Tibial nerve (tissue), 4 donors: ENCODE results near the gene ANK2. TPM values are rescaled to one million over a fixed set of nuclear protein-coding genes. Genes with fewer than 3 reads are reported as not detected.
"Not testable (repeated sequence)": the region's sequence is repeated elsewhere in the genome, so short reads cannot be mapped to it uniquely, and the experiment has no call there.

Source experiments
- DNase-seq, 2 donors: peaks; one replicate each; pipeline ENCODE4 v3.0.0-alpha.2; 2019; ENCODE audit warnings: low spot score in 2 of 2
- H3K27ac ChIP-seq, 4 donors: fragments of 200-600 bp; sonication (generic) in 3 of 4; one replicate each; pipeline ENCODE4 v1.5.1; 2017 to 2019; ENCODE audit warnings: mild to moderate bottlenecking in 1 of 4
- H3K27me3 ChIP-seq, 2 donors: fragments of 200-600 bp; sonication (generic) in 1 of 2; one replicate each; pipeline versions ENCODE4 v1.5.1 to v1.6.0; 2017 to 2019
- H3K36me3 ChIP-seq, 3 donors: fragments of 200-600 bp; sonication (generic); one replicate each; pipeline ENCODE4 v1.5.1; 2018 to 2019
- H3K4me1 ChIP-seq, 4 donors: fragments of 200-600 bp; sonication (generic) in 3 of 4; one replicate each; pipeline ENCODE4 v1.5.1; 2017 to 2019
- H3K4me3 ChIP-seq, 4 donors: fragments of 200-600 bp; sonication (generic) in 3 of 4; one replicate each; pipeline ENCODE4 v1.5.1; 2017 to 2019; ENCODE audit warnings: mild to moderate bottlenecking in 1 of 4, moderate library complexity in 1 of 4
- H3K9me3 ChIP-seq, 4 donors: fragments of 200-600 bp; sonication (generic) in 3 of 4; one replicate each; pipeline ENCODE4 v1.5.1; 2017 to 2019
- EP300 ChIP-seq, 2 donors: sonication (generic); formaldehyde crosslinking; IDR thresholded peaks; one replicate each; pipeline ENCODE4 v1.6.1; 2017; ENCODE audit warnings: antibody characterized with exemption in 2 of 2, mild to moderate bottlenecking in 1 of 2
- POLR2A ChIP-seq, 2 donors: fragments of 450-650 bp; IDR thresholded peaks; one replicate each; pipeline ENCODE4 v1.6.1; 2017; ENCODE audit warnings: antibody characterized with exemption in 2 of 2, mild to moderate bottlenecking in 2 of 2, moderate library complexity in 2 of 2
- WGBS, 2 donors: methylation state at CpG; one replicate each; pipeline ENCODE4 v1.1.5; 2018; 5-methylcytosine and 5-hydroxymethylcytosine counted together
- total RNA-seq, 4 donors: library from RNA; depleted of rRNA; stranded (reverse); fragments of >200 nt; gene quantifications; one replicate each; pipeline ENCODE4 v1.1.0, GENCODE V29; 2016
- TF ChIP-seq, protein P1 (sequence below), 5 experiments: fragments of 200-600 bp in 3 of 5; fragments of 450-650 bp in 2 of 5; sonication (generic) in 3 of 5; IDR thresholded peaks; one replicate each; pipeline ENCODE4 v1.5.1; 2016 to 2019; ENCODE audit warnings: antibody characterized with exemption in 5 of 5, mild to moderate bottlenecking in 3 of 5, moderate library complexity in 2 of 5

The ANK2 gene
- total RNA-seq, 4 donors from 2014 or later: 63.9 to 113 (median 87.5) TPM

DNA sequence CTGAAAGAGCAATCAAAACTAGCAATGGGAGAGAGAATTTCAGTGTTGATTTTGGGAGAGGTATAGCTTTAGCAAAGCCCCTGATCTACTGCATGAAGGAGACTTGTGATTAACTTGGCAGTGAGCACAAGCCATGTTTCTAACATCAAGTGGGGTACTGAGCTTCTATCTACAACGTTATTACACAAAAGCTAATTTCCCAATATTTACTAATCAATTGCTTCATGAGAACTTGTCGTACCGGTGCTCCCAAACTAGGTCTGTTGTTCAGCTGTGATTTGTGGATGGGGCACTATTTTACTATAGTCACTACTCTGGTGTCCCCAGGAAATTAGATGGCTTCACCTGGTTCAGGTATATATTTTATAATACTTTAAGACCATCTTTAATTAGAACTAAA is 16.2 kb downstream of the ANK2 start:
- 81 to 84% methylated on average over 3 of the region's 3 CpGs for WGBS, 2 donors
- H3K4me3 ChIP-seq: no peak overlapping the region

DNA sequence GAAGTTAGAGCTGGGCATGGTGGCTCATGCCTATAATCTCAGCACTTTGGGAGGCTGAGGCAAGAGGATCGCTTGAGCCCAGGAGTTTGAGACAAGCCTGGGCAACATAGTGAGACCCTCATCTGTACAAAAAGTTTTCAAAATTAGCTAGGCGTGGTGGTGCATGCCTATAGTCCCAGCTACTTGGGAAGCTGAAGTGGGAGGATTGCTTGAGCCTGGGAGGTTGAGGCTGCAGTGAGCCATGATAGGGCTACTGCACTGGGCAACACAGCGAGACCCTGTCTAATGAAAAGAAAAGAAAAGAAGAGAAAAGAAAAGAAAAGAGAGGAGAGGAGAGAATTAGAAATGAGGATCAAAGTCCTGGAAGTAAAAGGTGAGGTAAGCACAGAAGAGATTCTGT is 19.3 kb downstream of the ANK2 start:
- H3K4me1 ChIP-seq, H3K27me3 ChIP-seq, H3K36me3 ChIP-seq, H3K4me3 ChIP-seq, H3K27ac ChIP-seq, DNase-seq, H3K9me3 ChIP-seq: not testable (repeated sequence)
- WGBS, 2 donors: 94 to 96% methylated on average over 3 of the region's 3 CpGs

More for the DNA sequence above, 16.2 kb downstream of the ANK2 start:
- Histone ChIP-seq H3K4me1 (no peaks in the 10 kb centered on the region), H3K27ac (no peak overlapping the region), H3K27me3 (no peaks in the 10 kb centered on the region), H3K36me3 (no peaks in the 10 kb centered on the region), H3K9me3 (no peaks in the 10 kb centered on the region)
- TF ChIP-seq, protein P1, sequence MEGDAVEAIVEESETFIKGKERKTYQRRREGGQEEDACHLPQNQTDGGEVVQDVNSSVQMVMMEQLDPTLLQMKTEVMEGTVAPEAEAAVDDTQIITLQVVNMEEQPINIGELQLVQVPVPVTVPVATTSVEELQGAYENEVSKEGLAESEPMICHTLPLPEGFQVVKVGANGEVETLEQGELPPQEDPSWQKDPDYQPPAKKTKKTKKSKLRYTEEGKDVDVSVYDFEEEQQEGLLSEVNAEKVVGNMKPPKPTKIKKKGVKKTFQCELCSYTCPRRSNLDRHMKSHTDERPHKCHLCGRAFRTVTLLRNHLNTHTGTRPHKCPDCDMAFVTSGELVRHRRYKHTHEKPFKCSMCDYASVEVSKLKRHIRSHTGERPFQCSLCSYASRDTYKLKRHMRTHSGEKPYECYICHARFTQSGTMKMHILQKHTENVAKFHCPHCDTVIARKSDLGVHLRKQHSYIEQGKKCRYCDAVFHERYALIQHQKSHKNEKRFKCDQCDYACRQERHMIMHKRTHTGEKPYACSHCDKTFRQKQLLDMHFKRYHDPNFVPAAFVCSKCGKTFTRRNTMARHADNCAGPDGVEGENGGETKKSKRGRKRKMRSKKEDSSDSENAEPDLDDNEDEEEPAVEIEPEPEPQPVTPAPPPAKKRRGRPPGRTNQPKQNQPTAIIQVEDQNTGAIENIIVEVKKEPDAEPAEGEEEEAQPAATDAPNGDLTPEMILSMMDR (IDR thresholded peaks at IDR 0.05): no peak
- DNase-seq: no peak

DNA sequence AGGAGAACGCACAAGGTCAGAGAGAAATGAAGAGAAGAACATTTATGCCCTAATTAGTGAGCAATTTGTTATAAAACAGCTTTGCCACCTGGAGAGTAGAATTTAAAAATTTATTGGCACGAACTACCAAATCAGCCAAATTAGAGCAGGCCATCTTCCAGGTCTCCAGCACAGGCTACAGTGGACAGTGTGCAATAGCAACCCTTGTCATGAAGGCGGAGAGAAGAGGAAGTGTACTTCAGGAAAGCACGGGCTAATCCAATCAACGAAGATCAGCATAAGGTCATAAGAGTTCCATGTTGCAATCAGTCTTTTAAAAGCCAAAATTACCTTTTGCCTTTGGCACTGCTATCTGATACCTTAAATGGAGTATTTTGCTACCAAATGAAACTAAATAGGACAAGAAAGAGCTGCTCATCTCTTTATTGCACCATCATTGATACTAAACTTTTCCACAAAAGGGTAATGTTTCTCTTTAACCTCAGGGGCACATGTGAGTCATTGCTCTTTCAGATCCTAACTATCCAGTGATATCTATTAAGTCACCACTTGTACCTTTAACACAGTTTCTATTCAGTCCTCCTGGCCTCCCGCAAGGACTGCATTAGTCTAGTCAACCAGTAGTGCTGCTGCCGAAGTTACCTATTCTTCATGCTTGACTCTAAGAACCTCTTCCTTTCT is 19.9 kb downstream of the ANK2 start:
- no peak overlapping the region for H3K27ac ChIP-seq
- WGBS, 2 donors: 84 to 94% methylated on average over 7 of the region's 7 CpGs
- TF ChIP-seq POLR2A (IDR thresholded peaks at IDR 0.05) (no peak), EP300 (IDR thresholded peaks at IDR 0.05) (no peak)
- TF ChIP-seq, protein P1 (IDR thresholded peaks at IDR 0.05): no peak
- DNase-seq: no peak
- no peaks in the 10 kb centered on the region for H3K36me3 ChIP-seq
- H3K4me3 ChIP-seq: no peak overlapping the region
- H3K27me3 ChIP-seq: no peaks in the 10 kb centered on the region
- H3K4me1 ChIP-seq: no peaks in the 10 kb centered on the region
- H3K9me3 ChIP-seq: no peaks in the 10 kb centered on the region

DNA sequence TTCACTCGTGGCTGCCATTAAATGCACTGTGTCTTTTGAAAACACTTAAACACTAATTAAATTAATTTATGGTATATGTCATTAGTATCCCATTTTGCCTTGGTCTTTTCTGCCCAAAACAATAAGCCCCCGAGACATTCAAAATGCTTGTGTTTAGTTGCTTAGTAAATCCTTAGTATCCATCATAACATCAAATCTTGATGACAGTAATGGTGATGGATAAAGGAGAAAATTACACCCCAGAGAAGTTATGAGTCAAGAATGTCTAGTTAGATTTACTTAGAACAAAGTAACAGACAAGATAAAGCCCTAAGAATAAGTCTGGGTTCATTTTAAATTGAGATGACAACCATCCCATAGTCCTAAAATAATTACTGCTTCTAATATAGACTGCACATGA is 21.3 kb downstream of the ANK2 start:
- no peaks in the 10 kb centered on the region for H3K9me3 ChIP-seq
- no peak for DNase-seq
- H3K4me1 ChIP-seq: no peaks in the 10 kb centered on the region
- WGBS, 2 donors: 79 to 82% methylated on average over 2 of the region's 2 CpGs
- TF ChIP-seq EP300 (IDR thresholded peaks at IDR 0.05): no peak
- TF ChIP-seq, protein P1 (IDR thresholded peaks at IDR 0.05): no peak
- TF ChIP-seq POLR2A (IDR thresholded peaks at IDR 0.05): no peak
- no peaks in the 10 kb centered on the region for H3K27me3 ChIP-seq
- H3K27ac ChIP-seq: no peak overlapping the region
- no peak overlapping the region for H3K4me3 ChIP-seq
- no peaks in the 10 kb centered on the region for H3K36me3 ChIP-seq

DNA sequence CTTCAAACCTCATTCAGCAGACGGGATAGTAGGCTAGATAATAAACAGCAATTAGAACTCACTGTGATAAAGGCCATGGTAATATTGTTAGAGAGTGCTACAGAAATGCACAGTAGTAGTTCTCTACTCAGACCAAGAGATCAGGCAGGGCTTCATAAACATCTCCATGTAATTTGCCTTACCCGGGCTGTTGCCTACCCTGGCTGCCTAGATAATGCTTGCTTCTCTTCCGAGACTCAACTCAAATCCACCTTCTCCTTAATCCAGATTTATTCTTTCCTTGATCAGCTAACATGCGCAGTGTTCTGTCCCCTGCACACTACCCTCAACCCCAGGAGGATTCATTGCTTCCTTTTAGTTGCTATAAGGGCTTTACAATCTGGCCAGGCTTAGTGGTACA is 21.8 kb downstream of the ANK2 start:
- H3K4me1 ChIP-seq: no peaks in the 10 kb centered on the region
- no peak overlapping the region for H3K27ac ChIP-seq
- H3K36me3 ChIP-seq: no peaks in the 10 kb centered on the region
- no peak for TF ChIP-seq EP300 (IDR thresholded peaks at IDR 0.05)
- TF ChIP-seq, protein P1 (IDR thresholded peaks at IDR 0.05): no peak
- no peak overlapping the region for H3K4me3 ChIP-seq
- no peaks in the 10 kb centered on the region for H3K9me3 ChIP-seq
- no peak for DNase-seq
- 93 to 95% methylated on average over 4 of the region's 4 CpGs for WGBS, 2 donors
- no peaks in the 10 kb centered on the region for H3K27me3 ChIP-seq

DNA sequence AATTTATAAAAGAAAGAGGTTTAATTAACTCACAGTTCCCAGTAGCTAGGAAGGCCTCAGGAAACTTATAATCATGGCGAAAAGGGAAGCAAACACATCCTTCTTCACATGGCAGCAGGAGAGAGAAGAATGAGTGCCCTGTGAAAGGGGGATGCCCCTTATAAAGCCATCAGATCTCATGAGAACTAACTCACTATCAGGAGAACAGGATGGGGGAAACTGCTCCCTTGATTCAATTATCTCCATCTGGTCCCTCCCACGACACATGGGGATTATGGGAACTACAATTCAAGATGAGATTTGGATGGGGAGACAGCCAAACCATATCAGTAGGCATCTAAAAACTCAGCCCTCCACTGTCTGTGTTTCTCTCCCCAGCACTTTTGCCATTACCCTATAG is 22.4 kb downstream of the ANK2 start:
- Histone ChIP-seq H3K9me3 (no peaks in the 10 kb centered on the region), H3K36me3 (no peaks in the 10 kb centered on the region), H3K27ac (no peak overlapping the region), H3K4me3 (no peak overlapping the region), H3K27me3 (no peaks in the 10 kb centered on the region), H3K4me1 (no peaks in the 10 kb centered on the region)
- 85 to 87% methylated on average over 2 of the region's 2 CpGs for WGBS, 2 donors
- TF ChIP-seq POLR2A (IDR thresholded peaks at IDR 0.05) (no peak), EP300 (IDR thresholded peaks at IDR 0.05) (no peak)
- TF ChIP-seq, protein P1 (IDR thresholded peaks at IDR 0.05): no peak
- DNase-seq: no peak
